Activated naive CD4-positive, alpha-beta T cell treated with anti-CD3 and anti-CD28 coated beads, Interleukin-2, amount 50 U/mL, for 16 hours (primary cell): Measurements from ENCODE around the gene YIF1B.

Experiments
- DNase-seq: peaks from one replicate; pipeline ENCODE4 v3.0.0-alpha.2; 2020

YIF1B gene

DNA sequence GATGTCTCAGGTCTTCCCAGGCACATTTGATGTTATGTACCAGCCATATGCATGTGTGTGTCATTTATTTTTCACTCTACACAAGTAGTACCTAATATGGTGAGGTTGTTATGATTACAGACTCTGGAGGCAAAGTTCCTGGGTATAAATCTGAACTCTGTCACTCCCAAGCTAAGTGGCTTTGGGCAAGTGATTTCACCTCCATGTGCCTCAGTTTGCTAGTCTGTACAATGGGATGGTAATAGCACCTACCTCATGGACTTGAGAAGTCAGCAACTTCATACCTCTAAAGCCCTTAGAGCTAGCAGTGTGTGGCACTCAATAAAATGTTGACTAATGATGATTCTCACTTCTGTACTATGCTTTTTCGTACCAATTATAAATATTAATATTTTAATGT, 16.0 kb upstream of the YIF1B start:
- no peak for DNase-seq

DNA sequence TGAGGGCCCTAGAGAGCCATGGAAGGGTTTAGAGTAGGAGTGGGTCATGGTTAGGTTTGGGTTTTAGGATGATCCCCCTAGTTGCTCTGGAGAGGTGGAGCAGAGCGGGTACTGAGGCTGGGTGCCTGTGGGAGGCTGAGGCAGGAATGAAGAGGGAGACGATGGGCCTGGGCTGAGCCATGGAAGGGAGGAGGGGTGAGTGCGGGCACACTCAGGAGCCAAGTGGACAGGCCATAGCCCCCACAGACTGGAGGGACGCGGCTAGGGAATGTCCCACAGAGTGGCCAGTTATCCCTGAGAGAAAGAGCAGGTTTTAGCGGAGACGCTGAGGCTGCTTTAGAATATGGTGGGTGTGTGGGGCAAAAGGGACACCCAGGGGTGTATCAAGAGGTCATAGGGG, 13.9 kb upstream of the YIF1B start:
- DNase-seq: no peak

DNA sequence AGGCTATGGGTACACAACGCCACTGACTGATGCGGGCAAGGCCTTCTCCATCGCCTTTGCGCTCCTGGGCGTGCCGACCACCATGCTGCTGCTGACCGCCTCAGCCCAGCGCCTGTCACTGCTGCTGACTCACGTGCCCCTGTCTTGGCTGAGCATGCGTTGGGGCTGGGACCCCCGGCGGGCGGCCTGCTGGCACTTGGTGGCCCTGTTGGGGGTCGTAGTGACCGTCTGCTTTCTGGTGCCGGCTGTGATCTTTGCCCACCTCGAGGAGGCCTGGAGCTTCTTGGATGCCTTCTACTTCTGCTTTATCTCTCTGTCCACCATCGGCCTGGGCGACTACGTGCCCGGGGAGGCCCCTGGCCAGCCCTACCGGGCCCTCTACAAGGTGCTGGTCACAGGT, 10.8 kb upstream of the YIF1B start:
- no peak for DNase-seq

DNA sequence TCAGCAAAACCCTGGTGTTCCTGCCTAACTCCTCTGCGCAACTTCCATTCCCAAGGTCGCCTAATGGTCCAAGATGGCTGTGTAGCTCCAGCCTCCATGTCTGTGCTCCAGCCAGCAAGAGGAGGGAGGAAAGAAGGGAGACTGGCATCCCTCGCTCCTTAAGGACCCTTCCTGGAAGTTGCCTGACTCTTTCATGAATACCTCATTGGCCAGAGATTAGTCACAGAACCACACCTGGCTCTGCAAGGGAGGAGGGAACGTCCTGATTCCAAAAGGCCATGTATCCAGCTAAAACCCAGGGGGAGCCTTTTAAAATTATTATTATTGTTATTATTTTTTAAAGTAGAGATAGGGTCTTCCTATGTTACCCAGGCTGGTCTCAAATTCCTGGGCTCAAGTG, 8.7 kb upstream of the YIF1B start:
- DNase-seq: no peak

DNA sequence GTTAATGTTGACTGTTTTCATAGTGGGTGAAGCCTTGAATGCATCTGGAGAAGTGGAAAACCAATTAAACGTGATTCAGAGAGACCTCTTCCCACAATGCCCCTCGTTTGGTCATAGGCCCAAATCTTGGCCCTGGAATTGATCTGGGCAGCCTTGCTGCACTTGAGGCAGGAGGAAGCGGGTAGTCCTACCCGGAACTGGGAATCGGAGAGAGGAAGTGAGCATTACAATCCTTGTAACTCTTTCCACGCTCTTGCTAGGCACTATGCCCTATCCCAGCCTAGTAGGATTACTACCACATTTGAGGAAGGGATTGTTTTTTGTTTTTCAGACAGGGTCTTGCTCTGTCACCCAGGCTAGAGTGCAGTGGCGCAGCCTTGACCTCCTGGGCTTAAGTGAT, 7.5 kb upstream of the YIF1B start:
- no peak for DNase-seq

DNA sequence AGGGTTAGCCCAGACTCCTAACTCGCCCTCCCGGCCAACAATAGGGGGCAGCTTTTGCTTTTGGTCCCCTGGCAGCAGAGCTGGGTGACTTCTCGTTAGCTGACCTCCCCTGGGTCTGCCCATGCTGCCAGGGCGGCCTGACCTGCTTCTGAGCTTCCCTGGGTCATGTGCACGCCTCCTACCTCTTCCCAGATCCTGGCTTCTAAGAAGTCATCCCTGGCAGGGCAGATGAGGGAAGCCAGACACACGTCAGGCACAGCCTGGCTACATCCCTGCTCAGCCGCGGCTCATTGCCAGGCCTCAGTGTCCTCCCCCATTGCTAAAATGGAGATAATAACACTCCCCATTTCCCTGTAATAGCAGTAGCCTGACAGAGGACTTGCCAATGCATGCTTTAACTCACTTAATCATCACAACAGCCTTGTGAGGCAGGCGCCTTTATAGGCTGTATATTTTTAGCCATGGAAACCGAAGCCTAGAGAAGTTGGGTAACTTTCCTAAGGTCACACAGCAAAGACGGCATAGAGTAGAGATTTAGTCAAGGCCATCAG, 6.0 kb upstream of the YIF1B start:
- no peak for DNase-seq

DNA sequence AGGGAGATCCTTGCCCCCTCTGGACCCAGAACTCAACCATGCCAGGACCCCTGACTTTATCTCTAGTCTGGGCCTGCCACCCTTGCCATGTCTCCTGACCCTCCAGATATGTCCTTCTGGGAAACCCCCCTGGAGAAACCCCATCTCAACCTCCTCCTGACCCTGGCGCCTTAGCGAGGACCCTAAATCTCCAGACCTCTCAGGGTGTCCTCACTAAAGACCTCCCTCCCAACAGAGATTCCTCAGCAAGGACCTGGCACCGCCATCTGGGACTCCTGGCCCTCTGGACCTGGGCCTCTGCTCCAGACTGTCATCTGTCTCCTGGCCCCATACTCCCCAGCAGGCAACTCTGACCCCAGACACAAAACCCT, 5.2 kb upstream of the YIF1B start:
- DNase-seq: no peak

DNA sequence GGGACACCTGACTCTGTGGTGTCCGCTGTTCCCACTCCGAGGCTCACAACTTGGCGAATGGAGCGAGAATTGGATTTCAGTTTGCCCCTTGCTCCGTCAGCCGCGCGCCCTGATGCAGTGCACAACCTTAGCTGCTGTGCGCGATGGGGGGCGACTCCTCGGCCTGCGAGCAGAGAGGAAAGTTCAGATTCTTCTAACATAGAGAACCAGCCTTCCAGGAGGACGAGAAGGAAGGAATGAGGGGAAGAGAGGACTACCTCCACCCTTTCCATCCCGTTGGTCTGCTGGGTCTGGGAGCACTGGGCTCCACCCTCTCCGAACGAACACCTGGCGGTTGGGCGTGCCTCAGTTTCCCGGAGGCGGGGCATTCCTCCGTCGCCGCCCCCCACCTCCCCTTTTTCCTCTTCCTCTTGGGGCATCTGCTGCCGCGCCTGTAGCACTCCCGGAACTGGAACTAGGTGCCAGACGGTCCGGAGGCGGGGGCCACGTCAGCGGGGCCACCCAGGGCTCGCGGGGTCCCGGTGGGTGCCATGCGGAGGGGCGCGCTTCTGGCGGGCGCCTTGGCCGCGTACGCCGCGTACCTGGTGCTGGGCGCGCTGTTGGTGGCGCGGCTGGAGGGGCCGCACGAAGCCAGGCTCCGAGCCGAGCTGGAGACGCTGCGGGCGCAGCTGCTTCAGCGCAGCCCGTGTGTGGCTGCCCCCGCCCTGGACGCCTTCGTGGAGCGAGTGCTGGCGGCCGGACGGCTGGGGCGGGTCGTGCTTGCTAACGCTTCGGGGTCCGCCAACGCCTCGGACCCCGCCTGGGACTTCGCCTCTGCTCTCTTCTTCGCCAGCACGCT, 3.9 kb upstream of the YIF1B start, which contains the start of gene KCNK6:
TSS of gene KCNK6 (plus strand) at position 425 of the 838 bp plus-strand sequence. CDS start at position 531, 106 bp downstream.
- peak; percentile 49 for DNase-seq

DNA sequence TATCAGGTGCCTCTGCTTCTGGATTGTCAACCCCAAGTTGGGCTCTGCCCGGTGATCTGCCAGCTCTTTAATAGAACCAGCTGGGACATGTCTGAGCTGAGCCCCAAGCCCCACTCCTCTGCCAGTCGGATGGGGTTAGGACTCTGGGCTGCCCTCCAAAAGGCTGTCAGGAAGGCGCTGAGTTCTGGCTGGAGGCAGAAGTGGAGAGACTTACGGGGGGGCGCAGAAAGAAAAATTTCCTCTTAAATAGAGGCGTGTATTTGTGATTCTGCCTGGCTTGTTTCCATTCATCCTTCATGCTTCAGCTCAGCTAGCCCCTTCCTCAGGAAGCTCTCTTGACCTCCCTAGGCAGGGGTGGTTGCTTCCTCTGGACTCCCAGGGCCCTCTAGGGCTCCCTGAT, 2.9 kb upstream of the YIF1B start:
- no peak for DNase-seq

DNA sequence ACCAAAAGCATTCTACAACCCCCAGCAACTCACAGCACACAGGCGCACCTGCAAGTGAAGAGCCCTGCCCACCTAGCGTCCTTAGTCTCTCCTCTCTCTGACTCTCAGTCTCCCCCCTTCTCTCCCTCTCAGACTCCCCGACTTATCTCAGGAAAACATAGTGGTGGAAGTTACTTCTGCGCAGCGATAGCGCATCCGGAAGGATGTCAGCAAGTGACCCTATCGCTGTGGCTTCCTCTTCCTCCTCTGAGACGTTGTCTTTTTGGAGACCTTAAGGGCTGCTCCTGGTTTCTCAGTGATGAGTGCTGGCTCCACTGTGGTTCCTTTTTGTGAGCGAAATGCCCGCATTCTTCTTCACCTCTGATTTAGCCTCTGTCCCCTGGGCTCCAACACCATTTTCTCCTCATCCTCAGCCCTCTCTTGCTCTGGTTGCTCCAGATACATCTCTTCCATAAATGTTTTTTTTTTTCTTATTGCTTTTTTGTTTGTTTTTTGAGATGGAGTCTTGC, 1.4 kb upstream of the YIF1B start:
- no peak for DNase-seq

DNA sequence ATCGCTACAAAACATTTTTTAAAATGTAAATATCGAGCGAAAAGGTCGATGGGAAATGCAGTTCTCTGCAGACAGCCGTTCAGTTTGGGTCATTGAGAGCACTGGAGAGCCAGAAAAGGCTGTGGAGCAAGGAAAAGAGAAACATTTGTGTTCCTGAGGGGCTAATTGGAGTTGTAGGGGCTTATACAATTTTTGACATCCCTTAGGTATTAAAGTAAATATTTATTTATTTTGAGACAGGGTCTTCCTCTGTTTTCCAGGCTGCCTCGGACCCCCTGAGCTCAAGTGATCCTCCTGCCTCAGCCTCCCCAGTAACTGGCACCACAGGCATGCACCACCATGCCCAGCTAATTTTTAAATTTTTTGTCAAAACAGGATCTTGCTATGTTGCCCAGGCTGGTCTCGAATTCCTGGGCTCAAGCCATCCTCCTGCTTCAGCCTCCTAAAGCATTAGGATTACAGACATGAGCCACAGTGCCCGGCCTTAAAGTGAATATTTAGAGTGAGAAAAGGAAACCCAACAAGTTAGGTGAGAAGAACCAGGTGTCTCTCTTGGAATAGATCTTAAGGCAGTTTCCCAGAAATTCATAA, 825 bp upstream of the YIF1B start:
- DNase-seq: no peak

DNA sequence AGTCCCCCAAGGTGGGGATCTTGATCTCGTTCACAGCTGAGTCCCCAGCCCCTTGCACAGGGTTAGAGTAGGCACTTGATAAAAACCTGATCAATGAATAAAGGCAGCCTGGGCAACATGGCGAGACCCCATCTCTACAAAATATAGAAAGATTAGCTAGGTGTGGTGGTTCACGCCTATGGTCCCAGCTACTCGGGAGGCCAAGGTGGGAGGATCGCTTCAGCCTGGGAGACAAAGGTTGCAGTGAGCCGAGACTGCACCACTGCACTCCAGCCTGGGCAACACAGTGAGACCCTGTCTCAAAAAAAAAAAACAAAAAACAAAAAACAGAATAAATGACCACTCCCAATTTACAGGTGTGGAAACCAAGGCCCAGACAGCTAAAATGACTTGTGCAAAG, 4.8 kb downstream of the YIF1B start:
- no peak for DNase-seq

DNA sequence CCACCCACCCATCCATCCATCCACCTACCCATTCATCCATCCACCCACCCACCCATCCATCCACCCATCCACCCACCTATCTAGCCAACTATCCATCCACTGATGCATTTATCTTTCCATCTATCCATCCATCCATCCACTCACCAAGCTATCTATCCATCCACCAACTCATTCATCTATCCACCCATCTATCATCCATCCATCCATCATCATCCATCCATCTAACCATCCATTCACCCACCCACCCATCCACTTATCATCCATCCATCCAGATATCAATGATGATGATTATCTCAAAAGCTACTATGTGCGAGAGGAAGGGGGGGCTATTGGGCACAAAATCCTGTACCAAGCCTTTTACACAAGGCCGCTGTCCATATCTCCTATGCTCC, 5.5 kb downstream of the YIF1B start:
- DNase-seq: no peak

DNA sequence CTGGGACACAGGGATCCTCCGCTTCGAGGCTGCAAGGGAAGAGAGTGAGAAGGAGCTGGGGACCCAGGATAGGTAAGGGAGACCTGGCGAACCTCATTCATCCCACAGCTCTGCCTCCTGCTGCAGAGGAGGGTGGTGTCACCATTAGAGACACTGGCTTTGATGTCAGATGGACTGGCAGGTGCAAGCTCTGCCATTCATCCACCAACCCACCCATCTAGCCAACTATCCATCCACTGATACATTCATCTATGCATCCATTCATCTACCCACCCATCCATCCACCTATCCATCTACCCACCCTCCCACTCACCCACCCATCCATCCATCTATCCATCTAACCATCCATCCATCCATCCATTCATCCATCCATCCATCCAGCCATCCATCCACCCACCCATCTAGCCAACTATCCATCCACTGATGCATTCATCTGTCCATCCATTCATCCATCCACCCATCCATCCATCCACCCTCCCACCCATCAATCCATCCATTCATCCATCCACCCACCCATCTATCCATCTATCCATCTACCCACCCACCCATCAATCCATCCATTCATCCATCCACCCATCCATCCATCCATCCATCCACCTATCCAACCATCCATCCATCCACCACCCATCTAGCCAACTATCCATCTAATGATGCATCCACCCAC, 6.0 kb downstream of the YIF1B start:
- DNase-seq: no peak

DNA sequence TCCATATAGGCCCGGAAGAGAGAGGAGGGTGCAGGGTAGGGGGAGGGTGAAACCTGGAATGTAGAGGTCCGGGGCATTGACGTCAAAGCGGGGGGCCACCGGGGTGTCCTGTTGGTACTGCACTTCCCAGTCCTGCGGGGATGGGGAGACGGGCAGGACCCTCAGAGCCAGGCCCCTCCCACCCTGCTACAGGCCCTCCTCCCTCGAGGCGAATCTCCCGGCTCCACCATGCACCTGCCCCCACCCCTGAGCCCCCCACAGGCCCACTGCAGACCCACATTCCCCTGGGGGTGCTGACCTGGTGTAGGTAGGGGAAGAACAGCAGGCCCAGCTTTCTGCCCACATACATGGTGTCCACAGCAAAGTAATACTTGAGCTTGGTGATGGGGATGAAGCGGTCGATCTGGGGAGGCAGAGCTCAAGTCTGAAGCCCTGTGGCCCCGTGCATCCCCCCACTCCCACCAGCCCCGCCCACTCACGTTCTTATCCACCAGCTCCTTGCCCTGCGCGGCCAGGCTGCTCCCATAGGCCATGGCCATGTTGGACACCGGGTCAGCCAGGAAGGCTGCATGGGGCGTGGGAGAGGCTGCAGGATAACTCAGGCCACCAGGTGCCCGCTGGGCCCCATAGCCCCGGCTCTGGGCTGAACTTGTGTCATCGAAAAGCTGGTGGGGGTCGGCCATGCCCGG, 6.7 kb downstream of the YIF1B start:
- DNase-seq: no peak

DNA sequence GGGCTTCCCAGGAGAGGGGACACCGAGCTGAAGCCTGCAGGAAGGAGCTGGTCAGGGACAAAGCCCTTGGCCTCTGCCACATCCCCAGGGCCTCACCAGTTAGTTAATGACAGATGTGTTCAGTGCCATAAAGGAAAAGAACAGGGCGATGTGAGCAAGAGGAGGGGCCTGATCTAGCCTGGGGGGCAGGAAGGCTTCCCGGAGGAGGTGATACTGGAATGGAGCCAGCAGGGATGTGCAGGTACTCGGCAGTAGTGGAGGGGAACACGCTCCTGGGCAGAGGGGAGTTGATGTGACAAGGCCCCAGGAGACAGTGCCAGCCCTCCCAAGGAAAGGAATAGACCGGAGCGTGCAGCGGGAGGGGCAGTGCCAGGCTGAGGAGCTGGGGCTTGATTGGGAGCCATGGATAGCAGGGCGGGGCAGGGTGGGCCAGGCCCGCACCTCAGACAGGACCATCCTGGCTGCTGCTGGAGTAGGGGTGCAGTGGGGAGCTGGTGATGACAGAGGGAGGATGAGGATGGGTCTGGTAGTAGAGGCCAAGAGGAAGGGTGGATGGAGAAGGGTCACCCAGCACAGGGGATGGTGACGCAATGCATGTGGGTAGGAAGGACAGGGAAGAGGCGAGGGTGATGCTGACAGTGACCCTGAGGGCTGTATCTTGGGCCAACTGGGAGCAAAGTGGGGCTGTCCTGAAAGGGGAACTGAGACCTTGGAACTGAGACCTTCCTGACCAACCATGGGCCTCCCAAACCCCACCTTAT, 7.6 kb downstream of the YIF1B start:
- DNase-seq: no peak

DNA sequence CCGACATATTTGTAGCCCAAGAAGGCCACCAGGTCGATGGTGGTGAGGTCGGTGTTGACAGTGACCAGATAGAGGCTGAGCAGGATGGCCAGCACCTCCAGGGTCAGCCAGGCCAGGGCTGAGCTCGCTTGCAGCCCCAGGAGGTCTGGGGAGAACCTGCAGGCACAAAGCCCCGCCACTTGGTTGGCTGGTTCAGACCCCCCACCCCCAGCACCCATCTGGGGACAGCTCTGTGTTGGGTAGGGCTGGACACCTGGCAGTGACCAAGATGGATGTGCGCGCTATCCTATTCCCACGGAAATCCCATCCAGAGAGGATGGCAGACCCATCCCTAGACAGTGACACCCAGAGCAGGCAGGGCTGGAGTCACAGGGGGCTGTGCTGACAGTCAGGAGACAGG, 8.2 kb downstream of the YIF1B start:
- no peak for DNase-seq

DNA sequence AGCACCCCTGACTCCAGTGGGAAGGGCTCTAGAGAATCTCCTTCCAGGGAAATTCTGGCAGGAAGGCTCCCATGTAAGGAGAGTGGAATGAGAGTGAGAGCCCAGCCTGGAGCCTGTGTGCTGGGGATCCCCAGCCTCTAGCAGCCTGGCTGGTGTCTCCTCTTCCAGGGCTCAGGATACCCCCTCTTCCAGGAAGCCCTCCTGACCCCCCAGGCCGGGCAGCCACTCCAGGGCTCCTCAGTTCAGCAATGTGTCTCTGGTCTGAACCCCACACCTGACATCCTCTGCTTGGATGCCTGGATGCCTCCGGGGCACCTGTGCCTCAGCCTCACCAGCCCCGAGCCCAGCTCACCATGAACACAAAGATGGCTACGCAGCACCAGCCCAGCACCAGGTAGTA, 8.7 kb downstream of the YIF1B start:
- DNase-seq: no peak

DNA sequence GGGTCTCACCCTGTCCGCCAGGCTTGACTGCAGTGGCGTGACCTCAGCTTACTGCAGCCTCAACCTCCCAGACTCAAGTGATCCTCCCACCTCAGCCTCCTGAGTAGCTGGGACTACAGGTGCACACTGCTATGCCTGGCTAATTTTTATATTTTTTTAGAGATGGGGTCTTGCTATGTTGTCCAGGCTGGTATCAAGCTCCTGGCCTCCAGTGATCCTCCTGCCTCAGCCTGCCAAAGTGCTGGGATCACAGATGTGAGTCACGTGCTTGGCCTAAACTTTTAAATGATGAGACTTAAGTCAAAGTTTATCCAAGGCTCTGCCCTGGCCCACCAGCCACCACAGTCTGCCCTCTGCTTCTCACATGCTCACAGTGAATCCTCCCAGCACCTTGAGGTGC, 9.5 kb downstream of the YIF1B start:
- no peak for DNase-seq

DNA sequence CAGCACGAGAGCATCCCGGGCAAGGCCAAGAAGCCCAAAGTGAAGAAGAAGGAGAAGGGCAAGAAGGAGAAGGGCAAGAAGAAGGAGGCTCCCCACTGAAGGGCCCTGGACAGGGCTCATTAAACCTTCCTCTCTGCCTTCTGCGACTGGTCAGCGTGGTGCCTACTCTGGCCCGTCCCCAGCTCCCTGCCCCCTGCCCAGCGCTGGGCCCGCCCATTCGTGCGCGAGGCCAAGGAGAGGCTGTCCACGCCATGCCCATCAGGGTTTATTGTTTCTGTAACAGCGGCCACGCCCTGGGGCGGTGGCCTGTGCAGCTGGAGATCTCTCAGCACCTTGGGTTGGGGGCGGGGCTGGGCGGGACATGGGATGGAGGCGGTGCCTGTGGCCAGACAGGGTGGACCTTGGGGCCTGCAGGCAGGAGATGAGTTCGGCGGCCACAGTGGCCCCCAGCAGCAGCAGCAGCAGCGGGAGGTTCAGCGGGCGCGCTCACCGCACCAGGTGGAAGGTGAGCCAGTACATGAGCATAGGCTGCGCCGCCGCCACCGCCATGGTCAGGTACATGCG, 10.8 kb downstream of the YIF1B start:
- no peak for DNase-seq

DNA sequence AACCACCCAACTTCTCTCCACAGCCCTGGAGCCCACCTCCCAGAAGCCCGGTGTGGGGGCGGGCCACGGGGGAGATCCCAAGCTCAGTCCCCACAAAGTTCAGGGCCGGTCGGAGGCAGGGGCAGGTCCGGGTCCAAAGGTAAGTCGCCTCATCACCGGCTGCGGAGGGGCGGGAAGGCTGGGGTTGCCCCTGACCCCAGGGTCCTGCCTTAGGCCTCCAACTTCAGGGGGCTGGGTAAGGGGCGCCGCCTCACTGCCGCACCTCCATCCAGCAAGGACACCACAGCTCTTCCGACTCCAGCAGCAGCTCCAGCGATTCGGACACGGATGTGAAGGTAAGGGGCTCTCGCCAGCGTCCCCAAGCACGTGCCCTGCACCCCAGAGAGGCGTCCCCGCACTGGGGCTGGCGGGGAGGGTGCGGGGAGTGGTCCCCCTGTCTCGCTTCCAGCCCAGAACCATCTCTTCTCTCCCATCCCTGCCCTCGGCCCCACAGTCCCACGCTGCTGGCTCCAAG, 11.3 kb downstream of the YIF1B start:
- DNase-seq: no peak
